ENCODE data around the gene C22orf39.
"Not testable (repeated sequence)": the region's sequence is repeated elsewhere in the genome, so short reads cannot be mapped to it uniquely, and the experiment has no call there.

The C22orf39 gene

GRCh38 chr22:19453718-19454117 lies 6.2 kb upstream of the C22orf39 start:
- Mint-ChIP-seq H3K4me1 (peaks cover 2 to 6% of the 10 kb centered on the region in 2 donors), H3K27ac (no peak overlapping the region), H3K4me3 (no peak overlapping the region), H3K36me3 (peaks cover 41 to 53% of the 10 kb centered on the region in 2 donors), H3K27me3 (no peaks in the 10 kb centered on the region), H3K9me3 (no peaks in the 10 kb centered on the region)
- ATAC-seq (replicated peaks) (no peak), DNase-seq (no peak)

- Mint-ChIP-seq H3K4me1 (peaks cover 17 to 19% of the 10 kb centered on the region in 2 donors), H3K27me3 (no peaks in the 10 kb centered on the region), H3K27ac (no peak overlapping the region), H3K4me3 (no peak overlapping the region), H3K9me3 (no peaks in the 10 kb centered on the region), H3K36me3 (peaks cover 36 to 51% of the 10 kb centered on the region in 2 donors)
- DNase-seq (no peak), ATAC-seq (replicated peaks) (no peak)
Observed at GRCh38 chr22:19451570-19451969, 4.1 kb upstream of the C22orf39 start.

GRCh38 chr22:19450363-19451175 lies 3.1 kb upstream of the C22orf39 start:
- H3K27me3 Mint-ChIP-seq = no peaks in the 10 kb centered on the region
- peaks cover 23 to 28% of the 10 kb centered on the region in 2 donors for H3K4me1 Mint-ChIP-seq
- no peak for ATAC-seq (replicated peaks)
- no peak for DNase-seq
- peaks cover 28 to 48% of the 10 kb centered on the region in 2 donors for H3K36me3 Mint-ChIP-seq
- H3K4me3 Mint-ChIP-seq = no peak overlapping the region
- H3K9me3 Mint-ChIP-seq = no peaks in the 10 kb centered on the region
- peak overlapping the region; percentile 69 for H3K27ac Mint-ChIP-seq

GRCh38 chr22:19449422-19449767 lies 1.9 kb upstream of the C22orf39 start:
- ATAC-seq (replicated peaks) (no peak), DNase-seq (no peak)
- Mint-ChIP-seq H3K36me3 (peaks cover 23 to 41% of the 10 kb centered on the region in 2 donors), H3K27me3 (no peaks in the 10 kb centered on the region), H3K4me3 (peak overlapping the region in 1 of 2 donors; percentile 23), H3K27ac (peak overlapping the region; percentile 42), H3K4me1 (peaks cover 28 to 39% of the 10 kb centered on the region in 2 donors), H3K9me3 (no peaks in the 10 kb centered on the region)

- H3K36me3 Mint-ChIP-seq = peaks cover 19 to 39% of the 10 kb centered on the region in 2 donors
- peak overlapping the region; percentile 49 to 88 for H3K4me3 Mint-ChIP-seq
- no peak overlapping the region for H3K27ac Mint-ChIP-seq
- H3K27me3 Mint-ChIP-seq = no peaks in the 10 kb centered on the region
- peaks cover 28 to 45% of the 10 kb centered on the region in 2 donors for H3K4me1 Mint-ChIP-seq
- DNase-seq (peak; percentile 30), ATAC-seq (replicated peaks) (peak in 1 of 2 donors; percentile 30)
- no peaks in the 10 kb centered on the region for H3K9me3 Mint-ChIP-seq
Observed at GRCh38 chr22:19448739-19449421, 1.4 kb upstream of the C22orf39 start.

- no peaks in the 10 kb centered on the region for H3K27me3 Mint-ChIP-seq
- peak overlapping the region; percentile 88 to 91 for H3K4me3 Mint-ChIP-seq
- DNase-seq = peak; percentile 76
- no peaks in the 10 kb centered on the region for H3K9me3 Mint-ChIP-seq
- H3K36me3 Mint-ChIP-seq = peaks cover 14 to 41% of the 10 kb centered on the region in 2 donors
- H3K4me1 Mint-ChIP-seq = peaks cover 29 to 52% of the 10 kb centered on the region in 2 donors
- peak; percentile 82 to 83 for ATAC-seq (replicated peaks)
- peak overlapping the region; percentile 99 for H3K27ac Mint-ChIP-seq
Observed at GRCh38 chr22:19448076-19448607, 631 bp upstream of the C22orf39 start.

- Mint-ChIP-seq H3K27ac (peak overlapping the region; percentile 99), H3K4me1 (peaks cover 34 to 61% of the 10 kb centered on the region in 2 donors), H3K4me3 (peak overlapping the region; percentile 88 to 91), H3K36me3 (peaks cover 13 to 37% of the 10 kb centered on the region in 2 donors), H3K9me3 (no peaks in the 10 kb centered on the region), H3K27me3 (no peaks in the 10 kb centered on the region)
- DNase-seq (no peak), ATAC-seq (replicated peaks) (no peak)
Observed at GRCh38 chr22:19446603-19447329, 745 bp downstream of the C22orf39 start.

- Mint-ChIP-seq H3K36me3 (peaks cover 18 to 37% of the 10 kb centered on the region in 2 donors), H3K4me1 (peaks cover 32 to 62% of the 10 kb centered on the region in 2 donors), H3K27ac (peak overlapping the region; percentile 51)
- not testable (repeated sequence) for DNase-seq; H3K9me3 Mint-ChIP-seq; H3K27me3 Mint-ChIP-seq; ATAC-seq (replicated peaks); H3K4me3 Mint-ChIP-seq
Observed at GRCh38 chr22:19445279-19445982, 2.1 kb downstream of the C22orf39 start.

GRCh38 chr22:19443544-19444211 lies 3.8 kb downstream of the C22orf39 start:
- H3K36me3 Mint-ChIP-seq = peaks cover 18 to 40% of the 10 kb centered on the region in 2 donors
- no peaks in the 10 kb centered on the region for H3K9me3 Mint-ChIP-seq
- H3K4me1 Mint-ChIP-seq = peaks cover 30 to 59% of the 10 kb centered on the region in 2 donors
- no peaks in the 10 kb centered on the region for H3K27me3 Mint-ChIP-seq
- peak overlapping the region; percentile 14 for H3K27ac Mint-ChIP-seq
- H3K4me3 Mint-ChIP-seq = no peak overlapping the region
- DNase-seq = no peak
- ATAC-seq (replicated peaks) = no peak

GRCh38 chr22:19442166-19442565 lies 5.3 kb downstream of the C22orf39 start:
- peaks cover 27 to 51% of the 10 kb centered on the region in 2 donors for H3K4me1 Mint-ChIP-seq
- no peak overlapping the region for H3K4me3 Mint-ChIP-seq
- H3K27me3 Mint-ChIP-seq = no peaks in the 10 kb centered on the region
- H3K27ac Mint-ChIP-seq = peak overlapping the region; percentile 47
- no peaks in the 10 kb centered on the region for H3K9me3 Mint-ChIP-seq
- peaks cover 20 to 44% of the 10 kb centered on the region in 2 donors for H3K36me3 Mint-ChIP-seq
- ATAC-seq (replicated peaks) (no peak), DNase-seq (no peak)

- DNase-seq = no peak
- Mint-ChIP-seq H3K4me3 (no peak overlapping the region), H3K36me3 (peaks cover 17 to 43% of the 10 kb centered on the region in 2 donors), H3K9me3 (no peaks in the 10 kb centered on the region), H3K27ac (peak overlapping the region; percentile 9), H3K4me1 (peaks cover 20 to 46% of the 10 kb centered on the region in 2 donors), H3K27me3 (no peaks in the 10 kb centered on the region)
- no peak for ATAC-seq (replicated peaks)
Observed at GRCh38 chr22:19440411-19441195, 6.9 kb downstream of the C22orf39 start.

- no peak for ATAC-seq (replicated peaks)
- Mint-ChIP-seq H3K27me3 (no peaks in the 10 kb centered on the region), H3K9me3 (no peaks in the 10 kb centered on the region), H3K4me1 (peaks cover 26 to 45% of the 10 kb centered on the region in 2 donors), H3K4me3 (no peak overlapping the region), H3K27ac (peak overlapping the region; percentile 70), H3K36me3 (peaks cover 22 to 43% of the 10 kb centered on the region in 2 donors)
- no peak for DNase-seq
Observed at GRCh38 chr22:19438298-19438697, 9.2 kb downstream of the C22orf39 start.
